ENCODE data around the gene ARL4D.

ARL4D gene

DNA sequence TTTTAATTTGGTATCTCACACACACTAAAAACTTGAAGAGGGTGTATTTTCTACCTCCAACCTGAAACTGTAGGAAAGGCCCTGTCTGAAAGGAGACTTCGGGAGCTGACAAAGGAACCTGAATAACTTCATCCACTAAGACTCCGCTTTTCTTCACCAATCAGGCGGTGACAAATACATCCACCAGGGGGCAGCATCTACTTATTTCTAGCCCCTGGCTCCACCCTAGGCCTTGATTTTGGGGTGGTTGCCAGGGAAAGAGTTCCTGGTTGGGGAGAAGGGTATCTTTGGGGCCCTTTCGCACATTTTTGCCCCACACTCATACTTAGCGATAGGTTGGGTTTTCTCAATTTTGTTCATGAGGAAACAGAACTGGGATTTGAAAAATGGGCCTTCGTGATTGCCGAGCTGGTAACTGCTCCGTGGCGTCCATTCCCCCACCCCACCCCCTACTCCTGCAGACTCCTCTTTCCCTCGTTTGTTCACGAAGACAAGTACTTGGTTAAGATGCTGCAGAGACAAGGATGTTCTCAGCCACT lies 4.8 kb upstream of the ARL4D start:
- 0 out of 2 replicates have a peak, but pooled peaks cover 3% of the 10 kb centered on the region for H3K4me1 ChIP-seq (ENCODE audit: control insufficient read depth, insufficient read depth, low read length)
- H3K27ac ChIP-seq (ENCODE audit: extremely low read depth, low read depth, low read length): no peak overlapping the region
- ChIA-PET CTCF (interaction anchor here (0.6 to 12.6 kb wide), 62 partner anchors 10 to 770 kb away, joined by 3 to 406 read pairs (median 4); partner anchors contain the start of genes DHX8, DUSP3 and SOST), POLR2A (interaction anchor here (2.0 kb wide), 2 partner anchors 26 to 90 kb away, joined by 21 to 26 read pairs; partner anchors contain the start of gene DHX8)
- no peak overlapping the region for H3K4me3 ChIP-seq (ENCODE audit: low read depth, low read length)
- no peaks in the 10 kb centered on the region for H3K9me3 ChIP-seq (ENCODE audit: control insufficient read depth, insufficient read depth, low read depth, low read length)
- H3K36me3 ChIP-seq (ENCODE audit: control insufficient read depth in 2 of 2, insufficient read depth in 1 of 2, low read length in 2 of 2): no peaks in the 10 kb centered on the region
- TF ChIP-seq ZNF785 (tag by site-specific recombination; IDR thresholded peaks at IDR 0.05): no peak
- peak; percentile 62; the same call in 1 of the 2 replicates for TF ChIP-seq ZNF184 (tag by site-specific recombination; IDR thresholded peaks at IDR 0.05)
- peak; percentile 89 for TF ChIP-seq ZNF654 (tag by site-specific recombination; IDR thresholded peaks at IDR 0.05; ENCODE audit: low read depth)
- TF ChIP-seq, protein P1, sequence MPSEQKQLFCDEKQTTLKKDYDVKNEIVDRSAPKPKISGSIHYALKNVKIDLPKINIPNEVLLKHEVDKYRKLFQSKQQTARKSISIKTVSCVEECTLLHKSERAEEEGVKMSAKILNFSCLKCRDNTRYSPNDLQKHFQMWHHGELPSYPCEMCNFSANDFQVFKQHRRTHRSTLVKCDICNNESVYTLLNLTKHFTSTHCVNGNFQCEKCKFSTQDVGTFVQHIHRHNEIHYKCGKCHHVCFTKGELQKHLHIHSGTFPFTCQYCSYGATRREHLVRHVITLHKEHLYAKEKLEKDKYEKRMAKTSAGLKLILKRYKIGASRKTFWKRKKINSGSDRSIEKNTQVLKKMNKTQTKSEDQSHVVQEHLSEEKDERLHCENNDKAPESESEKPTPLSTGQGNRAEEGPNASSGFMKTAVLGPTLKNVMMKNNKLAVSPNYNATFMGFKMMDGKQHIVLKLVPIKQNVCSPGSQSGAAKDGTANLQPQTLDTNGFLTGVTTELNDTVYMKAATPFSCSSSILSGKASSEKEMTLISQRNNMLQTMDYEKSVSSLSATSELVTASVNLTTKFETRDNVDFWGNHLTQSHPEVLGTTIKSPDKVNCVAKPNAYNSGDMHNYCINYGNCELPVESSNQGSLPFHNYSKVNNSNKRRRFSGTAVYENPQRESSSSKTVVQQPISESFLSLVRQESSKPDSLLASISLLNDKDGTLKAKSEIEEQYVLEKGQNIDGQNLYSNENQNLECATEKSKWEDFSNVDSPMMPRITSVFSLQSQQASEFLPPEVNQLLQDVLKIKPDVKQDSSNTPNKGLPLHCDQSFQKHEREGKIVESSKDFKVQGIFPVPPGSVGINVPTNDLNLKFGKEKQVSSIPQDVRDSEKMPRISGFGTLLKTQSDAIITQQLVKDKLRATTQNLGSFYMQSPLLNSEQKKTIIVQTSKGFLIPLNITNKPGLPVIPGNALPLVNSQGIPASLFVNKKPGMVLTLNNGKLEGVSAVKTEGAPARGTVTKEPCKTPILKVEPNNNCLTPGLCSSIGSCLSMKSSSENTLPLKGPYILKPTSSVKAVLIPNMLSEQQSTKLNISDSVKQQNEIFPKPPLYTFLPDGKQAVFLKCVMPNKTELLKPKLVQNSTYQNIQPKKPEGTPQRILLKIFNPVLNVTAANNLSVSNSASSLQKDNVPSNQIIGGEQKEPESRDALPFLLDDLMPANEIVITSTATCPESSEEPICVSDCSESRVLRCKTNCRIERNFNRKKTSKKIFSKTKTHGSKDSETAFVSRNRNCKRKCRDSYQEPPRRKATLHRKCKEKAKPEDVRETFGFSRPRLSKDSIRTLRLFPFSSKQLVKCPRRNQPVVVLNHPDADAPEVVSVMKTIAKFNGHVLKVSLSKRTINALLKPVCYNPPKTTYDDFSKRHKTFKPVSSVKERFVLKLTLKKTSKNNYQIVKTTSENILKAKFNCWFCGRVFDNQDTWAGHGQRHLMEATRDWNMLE (tag by site-specific recombination; conservative IDR thresholded peaks at IDR 0.05; ENCODE audit: low read depth): 0 out of 2 replicates have a peak, but pooled peaks have one; percentile 18
- TF ChIP-seq ZNF2 (tag by site-specific recombination; IDR thresholded peaks at IDR 0.05): peak; percentile 72; the same call in 1 of the 2 replicates
- no peak for TF ChIP-seq ZNF768 (tag by site-specific recombination; IDR thresholded peaks at IDR 0.05)
- peak; percentile 77; the same call in 1 of the 2 replicates for TF ChIP-seq ZSCAN30 (tag by site-specific recombination; IDR thresholded peaks at IDR 0.05)
- no peak for TF ChIP-seq ZNF114 (tag by site-specific recombination; IDR thresholded peaks at IDR 0.05)
- TF ChIP-seq ZNF660 (tag by site-specific recombination; IDR thresholded peaks at IDR 0.05): peak; percentile 78
- TF ChIP-seq KLF8 (tag by site-specific recombination; IDR thresholded peaks at IDR 0.05): peak; percentile 69; the same call in 1 of the 2 replicates
- peak; percentile 42; the same call in 1 of the 2 replicates for TF ChIP-seq ZNF629 (tag by site-specific recombination; IDR thresholded peaks at IDR 0.05)
- 0 out of 2 replicates have a peak, but pooled peaks have one; percentile 35 for TF ChIP-seq ZEB2 (tag by site-specific recombination; IDR thresholded peaks at IDR 0.05)
- peak; percentile 15; the same call in 1 of the 2 replicates for TF ChIP-seq ZNF341 (tag by site-specific recombination; IDR thresholded peaks at IDR 0.05; ENCODE audit: low read depth)
- TF ChIP-seq, protein P2, sequence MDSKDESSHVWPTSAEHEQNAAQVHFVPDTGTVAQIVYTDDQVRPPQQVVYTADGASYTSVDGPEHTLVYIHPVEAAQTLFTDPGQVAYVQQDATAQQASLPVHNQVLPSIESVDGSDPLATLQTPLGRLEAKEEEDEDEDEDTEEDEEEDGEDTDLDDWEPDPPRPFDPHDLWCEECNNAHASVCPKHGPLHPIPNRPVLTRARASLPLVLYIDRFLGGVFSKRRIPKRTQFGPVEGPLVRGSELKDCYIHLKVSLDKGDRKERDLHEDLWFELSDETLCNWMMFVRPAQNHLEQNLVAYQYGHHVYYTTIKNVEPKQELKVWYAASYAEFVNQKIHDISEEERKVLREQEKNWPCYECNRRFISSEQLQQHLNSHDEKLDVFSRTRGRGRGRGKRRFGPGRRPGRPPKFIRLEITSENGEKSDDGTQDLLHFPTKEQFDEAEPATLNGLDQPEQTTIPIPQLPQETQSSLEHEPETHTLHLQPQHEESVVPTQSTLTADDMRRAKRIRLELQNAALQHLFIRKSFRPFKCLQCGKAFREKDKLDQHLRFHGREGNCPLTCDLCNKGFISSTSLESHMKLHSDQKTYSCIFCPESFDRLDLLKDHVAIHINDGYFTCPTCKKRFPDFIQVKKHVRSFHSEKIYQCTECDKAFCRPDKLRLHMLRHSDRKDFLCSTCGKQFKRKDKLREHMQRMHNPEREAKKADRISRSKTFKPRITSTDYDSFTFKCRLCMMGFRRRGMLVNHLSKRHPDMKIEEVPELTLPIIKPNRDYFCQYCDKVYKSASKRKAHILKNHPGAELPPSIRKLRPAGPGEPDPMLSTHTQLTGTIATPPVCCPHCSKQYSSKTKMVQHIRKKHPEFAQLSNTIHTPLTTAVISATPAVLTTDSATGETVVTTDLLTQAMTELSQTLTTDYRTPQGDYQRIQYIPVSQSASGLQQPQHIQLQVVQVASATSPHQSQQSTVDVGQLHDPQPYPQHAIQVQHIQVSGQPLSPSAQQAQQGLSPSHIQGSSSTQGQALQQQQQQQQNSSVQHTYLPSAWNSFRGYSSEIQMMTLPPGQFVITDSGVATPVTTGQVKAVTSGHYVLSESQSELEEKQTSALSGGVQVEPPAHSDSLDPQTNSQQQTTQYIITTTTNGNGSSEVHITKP (tag by site-specific recombination; IDR thresholded peaks at IDR 0.05): peak; percentile 85
- TF ChIP-seq, protein P3, sequence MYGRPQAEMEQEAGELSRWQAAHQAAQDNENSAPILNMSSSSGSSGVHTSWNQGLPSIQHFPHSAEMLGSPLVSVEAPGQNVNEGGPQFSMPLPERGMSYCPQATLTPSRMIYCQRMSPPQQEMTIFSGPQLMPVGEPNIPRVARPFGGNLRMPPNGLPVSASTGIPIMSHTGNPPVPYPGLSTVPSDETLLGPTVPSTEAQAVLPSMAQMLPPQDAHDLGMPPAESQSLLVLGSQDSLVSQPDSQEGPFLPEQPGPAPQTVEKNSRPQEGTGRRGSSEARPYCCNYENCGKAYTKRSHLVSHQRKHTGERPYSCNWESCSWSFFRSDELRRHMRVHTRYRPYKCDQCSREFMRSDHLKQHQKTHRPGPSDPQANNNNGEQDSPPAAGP (tag by site-specific recombination; IDR thresholded peaks at IDR 0.05): peak; percentile 33; the same call in 1 of the 2 replicates
- TF ChIP-seq ZNF24 (tag by site-specific recombination; IDR thresholded peaks at IDR 0.05): no peak
- TF ChIP-seq ZNF777 (tag by site-specific recombination; IDR thresholded peaks at IDR 0.05; ENCODE audit: borderline replicate concordance): no peak
- TF ChIP-seq ZNF335 (tag by site-specific recombination; conservative IDR thresholded peaks at IDR 0.05): peak; percentile 62
- no peak for TF ChIP-seq TCF7L2 (IDR thresholded peaks at IDR 0.05; ENCODE audit: borderline replicate concordance, low read depth, low read length)
- TF ChIP-seq ZNF214 (tag by site-specific recombination; IDR thresholded peaks at IDR 0.05; ENCODE audit: borderline replicate concordance): no peak
- TF ChIP-seq ZNF10 (tag by site-specific recombination; IDR thresholded peaks at IDR 0.05): no peak
- TF ChIP-seq ZNF157 (tag by site-specific recombination; IDR thresholded peaks at IDR 0.05): no peak
- TF ChIP-seq ZNF514 (tag by site-specific recombination; IDR thresholded peaks at IDR 0.05): no peak
- TF ChIP-seq ZIC2 (tag by site-specific recombination; IDR thresholded peaks at IDR 0.05): no peak
- TF ChIP-seq, protein P4, sequence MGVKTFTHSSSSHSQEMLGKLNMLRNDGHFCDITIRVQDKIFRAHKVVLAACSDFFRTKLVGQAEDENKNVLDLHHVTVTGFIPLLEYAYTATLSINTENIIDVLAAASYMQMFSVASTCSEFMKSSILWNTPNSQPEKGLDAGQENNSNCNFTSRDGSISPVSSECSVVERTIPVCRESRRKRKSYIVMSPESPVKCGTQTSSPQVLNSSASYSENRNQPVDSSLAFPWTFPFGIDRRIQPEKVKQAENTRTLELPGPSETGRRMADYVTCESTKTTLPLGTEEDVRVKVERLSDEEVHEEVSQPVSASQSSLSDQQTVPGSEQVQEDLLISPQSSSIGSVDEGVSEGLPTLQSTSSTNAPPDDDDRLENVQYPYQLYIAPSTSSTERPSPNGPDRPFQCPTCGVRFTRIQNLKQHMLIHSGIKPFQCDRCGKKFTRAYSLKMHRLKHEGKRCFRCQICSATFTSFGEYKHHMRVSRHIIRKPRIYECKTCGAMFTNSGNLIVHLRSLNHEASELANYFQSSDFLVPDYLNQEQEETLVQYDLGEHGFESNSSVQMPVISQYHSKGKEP (tag by site-specific recombination; IDR thresholded peaks at IDR 0.05): 0 out of 2 replicates have a peak, but pooled peaks have one; percentile 6
- TF ChIP-seq, protein P5, sequence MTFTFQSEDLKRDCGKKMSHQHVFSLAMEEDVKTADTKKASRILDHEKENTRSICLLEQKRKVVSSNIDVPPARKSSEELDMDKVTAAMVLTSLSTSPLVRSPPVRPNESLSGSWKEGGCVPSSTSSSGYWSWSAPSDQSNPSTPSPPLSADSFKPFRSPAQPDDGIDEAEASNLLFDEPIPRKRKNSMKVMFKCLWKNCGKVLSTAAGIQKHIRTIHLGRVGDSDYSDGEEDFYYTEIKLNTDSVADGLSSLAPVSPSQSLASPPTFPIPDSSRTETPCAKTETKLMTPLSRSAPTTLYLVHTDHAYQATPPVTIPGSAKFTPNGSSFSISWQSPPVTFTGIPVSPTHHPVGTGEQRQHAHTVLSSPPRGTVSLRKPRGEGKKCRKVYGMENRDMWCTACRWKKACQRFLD (tag by site-specific recombination; IDR thresholded peaks at IDR 0.05): no peak

Data from HEK293 (cell line).